GM15510 (cell line): Measurements from ENCODE around the gene C4orf51.

Source experiments
- POLR2A ChIP-seq: IDR thresholded peaks from 3 replicates; pipeline ENCODE4 v1.6.1; 2011; ENCODE audit warnings: borderline replicate concordance; ENCODE audit not compliant: insufficient read length; ENCODE audit errors: extremely low read depth

C4orf51 gene

GRCh38 chr4:145734031-145734430 lies 54.1 kb downstream of the C4orf51 start:
- no peak for TF ChIP-seq POLR2A

GRCh38 chr4:145734576-145735346 lies 54.8 kb downstream of the C4orf51 start:
- TF ChIP-seq POLR2A, result no peak

- TF ChIP-seq POLR2A, result no peak
Observed at GRCh38 chr4:145735347-145735675, 55.4 kb downstream of the C4orf51 start.

- TF ChIP-seq POLR2A, result no peak
Observed at GRCh38 chr4:145735827-145736226, 55.9 kb downstream of the C4orf51 start.

- no peak for TF ChIP-seq POLR2A
Observed at GRCh38 chr4:145736241-145736831, 56.4 kb downstream of the C4orf51 start.

- TF ChIP-seq POLR2A, result no peak
Observed at GRCh38 chr4:145739845-145740244, 59.9 kb downstream of the C4orf51 start.

GRCh38 chr4:145740806-145741205 lies 60.9 kb downstream of the C4orf51 start:
- no peak for TF ChIP-seq POLR2A

GRCh38 chr4:145743641-145744040 lies 63.7 kb downstream of the C4orf51 start:
- no peak for TF ChIP-seq POLR2A

- TF ChIP-seq POLR2A, result no peak
Observed at GRCh38 chr4:145755802-145756201, 75.9 kb downstream of the C4orf51 start.

GRCh38 chr4:145756244-145756643 lies 76.3 kb downstream of the C4orf51 start:
- TF ChIP-seq POLR2A, result no peak

- no peak for TF ChIP-seq POLR2A
Observed at GRCh38 chr4:145757188-145757587, 77.2 kb downstream of the C4orf51 start.

- TF ChIP-seq POLR2A, result no peak
Observed at GRCh38 chr4:145760176-145760575, 80.2 kb downstream of the C4orf51 start.

GRCh38 chr4:145760961-145761929 lies 81.3 kb downstream of the C4orf51 start:
- no peak for TF ChIP-seq POLR2A

- no peak for TF ChIP-seq POLR2A
Observed at GRCh38 chr4:145762719-145763118, 82.8 kb downstream of the C4orf51 start.

GRCh38 chr4:145763399-145763798 lies 83.5 kb downstream of the C4orf51 start:
- TF ChIP-seq POLR2A, result no peak
